Neural progenitor cell (in vitro differentiated cells): ENCODE measurements around the gene NRG3. TPM values are rescaled to one million over a fixed set of nuclear protein-coding genes. Genes with fewer than 3 reads are reported as not detected.

ENCODE experiments used
- DNase-seq: peaks from one replicate; pipeline ENCODE4 v3.0.0-alpha.2; 2016; ENCODE audit warnings: low spot score
- H2AFZ ChIP-seq: fragments of 200-600 bp; sonication (generic); replicated peaks from 2 replicates; pipeline ENCODE4 v1.6.1; 2016; ENCODE audit warnings: antibody characterized with exemption
- H3F3A ChIP-seq: fragments of 200-600 bp; sonication (generic); 2 replicates; pipeline ENCODE4 v1.6.1; 2016; ENCODE audit warnings: antibody characterized with exemption, low read depth
- H3K27ac ChIP-seq: fragments of 200-600 bp; sonication (generic); 2 replicates; pipeline ENCODE4 v1.5.1; 2016; ENCODE audit warnings: mild to moderate bottlenecking
- H3K27me3 ChIP-seq: fragments of 200-600 bp; sonication (generic); 2 replicates; pipeline ENCODE4 v1.6.1; 2016; ENCODE audit warnings: mild to moderate bottlenecking, moderate library complexity
- H3K36me3 ChIP-seq: fragments of 200-600 bp; sonication (generic); 2 replicates; pipeline ENCODE4 v1.5.1; 2016
- H3K4me1 ChIP-seq: fragments of 200-600 bp; sonication (generic); 2 replicates; pipeline ENCODE4 v1.6.1; 2016; ENCODE audit warnings: mixed run types
- H3K4me2 ChIP-seq: fragments of 200-600 bp; sonication (generic); 2 replicates; pipeline ENCODE4 v1.6.1; 2016
- H3K4me3 ChIP-seq: fragments of 200-600 bp; sonication (generic); 2 replicates; pipeline ENCODE4 v1.5.1; 2016
- H3K79me2 ChIP-seq: fragments of 200-600 bp; sonication (generic); 2 replicates; pipeline ENCODE4 v1.6.1; 2016; ENCODE audit warnings: low read depth
- H3K9ac ChIP-seq: fragments of 200-600 bp; sonication (generic); 2 replicates; pipeline ENCODE4 v1.6.1; 2016
- H3K9me3 ChIP-seq: fragments of 200-600 bp; sonication (generic); 2 replicates; pipeline ENCODE4 v1.5.1; 2016; ENCODE audit warnings: low read depth
- H4K20me1 ChIP-seq: fragments of 200-600 bp; sonication (generic); 2 replicates; pipeline ENCODE4 v1.6.1; 2016; ENCODE audit warnings: low read depth
- H3K27ac Mint-ChIP-seq: 3 replicates; pipeline ENCODE4 v1.8.0; 2021; ENCODE audit warnings: mixed read lengths
- H3K27me3 Mint-ChIP-seq: 2 replicates; pipeline ENCODE4 v1.8.0; 2022; ENCODE audit warnings: low read depth, mild to moderate bottlenecking, inconsistent platforms, moderate library complexity, mixed read lengths; ENCODE audit not compliant: insufficient read depth
- H3K36me3 Mint-ChIP-seq: 3 replicates; pipeline ENCODE4 v1.8.0; 2021; ENCODE audit warnings: mixed read lengths
- H3K4me1 Mint-ChIP-seq: 3 replicates; pipeline ENCODE4 v1.8.0; 2021; ENCODE audit warnings: mixed read lengths
- H3K4me3 Mint-ChIP-seq: 3 replicates; pipeline ENCODE4 v1.8.0; 2021; ENCODE audit warnings: mild to moderate bottlenecking, moderate library complexity, mixed read lengths
- H3K9me3 Mint-ChIP-seq: 3 replicates; pipeline ENCODE4 v1.8.0; 2020; ENCODE audit warnings: mixed read lengths
- EZH2 ChIP-seq: fragments of 200-600 bp; sonication (generic); IDR thresholded peaks from 2 replicates; pipeline ENCODE4 v1.6.1; 2017; ENCODE audit warnings: antibody characterized with exemption, mild to moderate bottlenecking, moderate library complexity
- EZH2phosphoT487 ChIP-seq: fragments of 200-600 bp; sonication (generic); IDR thresholded peaks from 2 replicates; pipeline ENCODE4 v1.6.1; 2017; ENCODE audit warnings: antibody characterized with exemption
- total RNA-seq: library from RNA; depleted of rRNA; stranded (reverse); fragments of >200 nt; gene quantifications from 2 replicates; pipeline ENCODE4 v1.2.3, GENCODE V29; 2015; ENCODE audit warnings: low replicate concordance
- TF ChIP-seq, protein P1 (sequence below): fragments of 200-600 bp; sonication (generic); IDR thresholded peaks from 2 replicates; pipeline ENCODE4 v1.5.1; 2017; ENCODE audit warnings: antibody characterized with exemption, mild to moderate bottlenecking

The NRG3 gene
- total RNA-seq, 1 donor from 2014 or later = 1.9 TPM

- Histone ChIP-seq H3K79me2 (no peaks in the 10 kb centered on the region), H3K9ac (no peak overlapping the region), H3K9me3 (no peaks in the 10 kb centered on the region), H3K4me1 (peaks cover 6% of the 10 kb centered on the region), H3K4me3 (no peak overlapping the region), H3K4me2 (no peak overlapping the region), H2AFZ (peak overlapping the region; percentile 30), H4K20me1 (no peaks in the 10 kb centered on the region), H3K27me3 (no peaks in the 10 kb centered on the region), H3F3A (no peaks in the 10 kb centered on the region), H3K27ac (no peak overlapping the region), H3K36me3 (no peaks in the 10 kb centered on the region)
- H3K36me3 Mint-ChIP-seq = no peaks in the 10 kb centered on the region
- DNase-seq = peak; percentile 23
- H3K27ac Mint-ChIP-seq = no peak overlapping the region
- H3K27me3 Mint-ChIP-seq = no peaks in the 10 kb centered on the region
- H3K9me3 Mint-ChIP-seq = peaks cover 2% of the 10 kb centered on the region
- H3K4me3 Mint-ChIP-seq = no peak overlapping the region
- no peak for TF ChIP-seq EZH2
- no peak for TF ChIP-seq EZH2phosphoT487
- TF ChIP-seq, protein P1, sequence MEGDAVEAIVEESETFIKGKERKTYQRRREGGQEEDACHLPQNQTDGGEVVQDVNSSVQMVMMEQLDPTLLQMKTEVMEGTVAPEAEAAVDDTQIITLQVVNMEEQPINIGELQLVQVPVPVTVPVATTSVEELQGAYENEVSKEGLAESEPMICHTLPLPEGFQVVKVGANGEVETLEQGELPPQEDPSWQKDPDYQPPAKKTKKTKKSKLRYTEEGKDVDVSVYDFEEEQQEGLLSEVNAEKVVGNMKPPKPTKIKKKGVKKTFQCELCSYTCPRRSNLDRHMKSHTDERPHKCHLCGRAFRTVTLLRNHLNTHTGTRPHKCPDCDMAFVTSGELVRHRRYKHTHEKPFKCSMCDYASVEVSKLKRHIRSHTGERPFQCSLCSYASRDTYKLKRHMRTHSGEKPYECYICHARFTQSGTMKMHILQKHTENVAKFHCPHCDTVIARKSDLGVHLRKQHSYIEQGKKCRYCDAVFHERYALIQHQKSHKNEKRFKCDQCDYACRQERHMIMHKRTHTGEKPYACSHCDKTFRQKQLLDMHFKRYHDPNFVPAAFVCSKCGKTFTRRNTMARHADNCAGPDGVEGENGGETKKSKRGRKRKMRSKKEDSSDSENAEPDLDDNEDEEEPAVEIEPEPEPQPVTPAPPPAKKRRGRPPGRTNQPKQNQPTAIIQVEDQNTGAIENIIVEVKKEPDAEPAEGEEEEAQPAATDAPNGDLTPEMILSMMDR = no peak
- H3K4me1 Mint-ChIP-seq = peaks cover 5% of the 10 kb centered on the region
Observed at GRCh38 chr10:81848514-81848913, 26.5 kb upstream of the NRG3 start.

DNA sequence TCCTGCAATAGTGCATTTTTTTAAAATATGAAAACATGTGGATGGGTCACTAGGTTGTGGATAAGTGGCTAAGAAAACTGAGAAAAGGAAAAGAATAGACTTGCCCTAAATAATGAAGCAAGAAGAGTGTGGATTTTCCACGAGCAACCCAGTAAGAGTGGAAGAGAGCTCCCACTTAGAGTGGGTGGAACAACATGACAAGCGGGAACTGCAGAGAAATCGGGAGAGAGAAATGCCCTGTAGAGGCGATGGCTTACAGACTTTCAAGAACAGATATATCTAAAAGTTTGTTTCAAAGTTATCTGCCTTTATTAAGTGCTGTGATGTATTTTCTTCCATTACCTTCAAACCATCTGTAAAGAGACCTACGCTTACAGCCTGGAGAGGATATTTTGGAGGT, 26.1 kb upstream of the NRG3 start:
- H3K36me3 ChIP-seq = no peaks in the 10 kb centered on the region
- no peaks in the 10 kb centered on the region for H3K27me3 ChIP-seq
- H3K4me2 ChIP-seq = no peak overlapping the region
- TF ChIP-seq EZH2 (no peak), EZH2phosphoT487 (no peak)
- TF ChIP-seq, protein P1 = no peak
- Mint-ChIP-seq H3K9me3 (peaks cover 2% of the 10 kb centered on the region), H3K4me3 (no peak overlapping the region), H3K36me3 (no peaks in the 10 kb centered on the region), H3K4me1 (peaks cover 5% of the 10 kb centered on the region), H3K27me3 (no peaks in the 10 kb centered on the region), H3K27ac (no peak overlapping the region)
- H3K9ac ChIP-seq = no peak overlapping the region
- H3K4me1 ChIP-seq = peaks cover 6% of the 10 kb centered on the region
- no peak for DNase-seq
- H3K4me3 ChIP-seq = no peak overlapping the region
- H3K79me2 ChIP-seq = no peaks in the 10 kb centered on the region
- no peaks in the 10 kb centered on the region for H3K9me3 ChIP-seq
- H4K20me1 ChIP-seq = no peaks in the 10 kb centered on the region
- H3F3A ChIP-seq = no peaks in the 10 kb centered on the region
- H2AFZ ChIP-seq = peak overlapping the region; percentile 30
- H3K27ac ChIP-seq = no peak overlapping the region

GRCh38 chr10:81862596-81862995, 12.4 kb upstream of the NRG3 start:
- DNase-seq = no peak
- H3K4me3 ChIP-seq = no peak overlapping the region
- Mint-ChIP-seq H3K27ac (no peak overlapping the region), H3K36me3 (no peaks in the 10 kb centered on the region), H3K27me3 (peaks cover 3% of the 10 kb centered on the region), H3K4me1 (peaks cover 8% of the 10 kb centered on the region), H3K4me3 (no peak overlapping the region), H3K9me3 (peaks cover 7% of the 10 kb centered on the region)
- no peaks in the 10 kb centered on the region for H4K20me1 ChIP-seq
- no peak overlapping the region for H3K27ac ChIP-seq
- H3K9me3 ChIP-seq = peaks cover 8% of the 10 kb centered on the region
- no peak overlapping the region for H3K9ac ChIP-seq
- H2AFZ ChIP-seq = no peak overlapping the region
- H3F3A ChIP-seq = no peaks in the 10 kb centered on the region
- H3K79me2 ChIP-seq = no peaks in the 10 kb centered on the region
- H3K27me3 ChIP-seq = no peaks in the 10 kb centered on the region
- H3K4me2 ChIP-seq = no peak overlapping the region
- H3K4me1 ChIP-seq = peaks cover 11% of the 10 kb centered on the region
- TF ChIP-seq EZH2 = no peak
- TF ChIP-seq EZH2phosphoT487 = no peak
- peaks cover 8% of the 10 kb centered on the region for H3K36me3 ChIP-seq

DNA sequence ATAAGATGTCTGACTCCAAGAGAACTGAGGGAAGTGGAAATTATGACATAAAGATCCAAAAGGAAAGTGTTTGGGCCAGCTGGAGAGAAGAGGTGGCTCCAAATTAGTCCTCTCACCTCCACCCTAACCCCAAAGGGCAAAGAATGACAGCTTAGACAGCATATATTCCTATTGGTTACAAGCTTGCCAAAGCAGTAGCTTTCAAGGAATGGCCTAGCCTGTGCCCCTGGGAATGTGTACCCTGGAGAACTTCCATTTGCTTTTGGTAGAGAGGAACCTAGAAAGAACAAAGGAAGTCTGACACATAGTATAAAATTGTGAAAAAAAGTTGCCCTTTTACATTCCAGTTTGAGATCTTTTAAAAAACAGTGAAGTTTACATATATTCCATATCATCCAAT, 11.2 kb upstream of the NRG3 start:
- DNase-seq = no peak
- Histone ChIP-seq H4K20me1 (no peaks in the 10 kb centered on the region), H3K4me1 (peaks cover 11% of the 10 kb centered on the region), H2AFZ (no peak overlapping the region), H3K9ac (no peak overlapping the region), H3K4me3 (no peak overlapping the region), H3K27me3 (no peaks in the 10 kb centered on the region), H3K4me2 (no peak overlapping the region), H3F3A (no peaks in the 10 kb centered on the region), H3K79me2 (no peaks in the 10 kb centered on the region), H3K9me3 (peaks cover 8% of the 10 kb centered on the region), H3K27ac (no peak overlapping the region), H3K36me3 (peaks cover 8% of the 10 kb centered on the region)
- Mint-ChIP-seq H3K27ac (no peak overlapping the region), H3K36me3 (no peaks in the 10 kb centered on the region), H3K4me3 (no peak overlapping the region), H3K9me3 (peaks cover 7% of the 10 kb centered on the region), H3K27me3 (peaks cover 3% of the 10 kb centered on the region), H3K4me1 (peaks cover 8% of the 10 kb centered on the region)
- TF ChIP-seq EZH2phosphoT487 = no peak
- TF ChIP-seq, protein P1 = no peak
- no peak for TF ChIP-seq EZH2
